Measurements from ENCODE around the gene TRIO.
A peak's percentile ranks its signal among the peaks of the same experiment; 100 is the strongest.

The TRIO gene

GRCh38 chr5:14167211-14167845 lies 24.2 kb downstream of the TRIO start:
- peak; percentile 51 for DNase-seq (ENCODE audit: low spot score)

DNA sequence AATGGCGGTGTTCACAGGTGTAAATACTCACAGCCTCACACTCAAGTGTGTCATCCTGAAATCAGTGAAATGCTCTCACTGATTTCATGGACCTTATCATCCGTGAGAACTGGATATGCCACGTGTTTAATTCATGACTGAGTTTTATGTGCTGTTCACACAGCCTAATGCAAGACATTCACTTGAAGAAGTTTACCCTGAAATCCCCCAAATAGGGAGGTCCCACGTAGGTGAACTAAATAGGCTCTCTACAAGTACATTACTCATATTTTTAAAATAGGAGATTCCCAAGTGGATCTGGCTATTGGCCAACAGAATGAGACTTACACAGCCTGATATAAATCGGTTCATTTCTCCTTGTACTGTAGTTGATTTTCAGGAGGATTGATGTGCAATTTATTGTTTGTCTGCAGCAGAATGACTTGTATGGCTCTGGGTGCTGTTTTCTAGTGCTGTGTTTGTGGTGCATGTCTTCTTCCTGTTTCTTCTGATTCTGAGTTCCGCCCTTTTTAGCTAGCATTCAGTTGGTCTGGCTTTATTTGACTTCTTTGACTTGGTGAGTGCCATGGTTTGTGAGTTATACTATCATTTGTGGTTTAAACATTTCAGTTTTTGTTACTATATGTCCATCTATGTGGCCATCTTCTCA lies 25.1 kb downstream of the TRIO start:
- peak; percentile 80 for DNase-seq (ENCODE audit: low spot score)

DNA sequence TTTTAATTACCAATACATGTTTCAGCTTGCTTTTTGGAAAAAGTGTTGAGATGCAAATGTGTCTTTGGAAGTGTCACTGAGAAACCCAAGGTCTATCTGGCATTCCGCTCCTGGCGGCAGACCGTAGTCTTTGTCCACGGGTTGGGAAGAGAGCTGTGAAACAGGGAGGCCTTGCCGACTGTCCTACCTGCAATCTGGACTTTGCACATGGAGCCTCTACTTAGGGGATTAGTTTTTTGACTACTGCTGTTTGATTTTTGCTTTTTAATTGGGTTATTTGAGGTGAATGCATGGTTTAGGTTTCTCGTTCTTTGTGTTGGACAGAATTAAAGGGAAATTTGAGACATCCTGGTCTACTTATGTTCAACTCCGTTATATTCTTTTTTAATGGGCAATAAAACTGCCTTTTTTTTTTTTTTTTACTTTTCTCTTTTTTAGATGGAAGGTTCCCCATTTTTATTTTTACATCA lies 25.7 kb downstream of the TRIO start:
- DNase-seq (ENCODE audit: low spot score), result no peak

- DNase-seq (ENCODE audit: low spot score), result no peak
Observed at GRCh38 chr5:14171046-14171445, 27.9 kb downstream of the TRIO start.

DNA sequence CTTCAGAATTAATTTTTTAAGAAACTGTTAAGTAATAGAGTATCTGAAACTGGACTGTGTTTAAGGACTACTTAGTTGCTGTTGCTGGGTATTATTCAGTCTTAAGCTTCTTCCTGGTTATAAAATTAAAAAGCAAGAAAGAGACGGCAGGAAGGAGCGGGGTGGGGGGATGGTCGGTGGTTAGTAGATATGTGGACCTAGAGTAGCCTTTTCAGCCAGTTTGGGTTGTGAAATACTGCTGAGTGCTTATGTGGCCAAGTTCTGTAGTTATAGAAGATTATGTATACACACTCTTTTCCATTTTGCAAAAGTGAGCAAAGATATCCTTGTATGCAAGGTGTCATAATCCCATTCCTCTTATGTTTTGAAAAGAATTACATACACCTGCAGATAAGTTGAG lies 28.5 kb downstream of the TRIO start:
- DNase-seq (ENCODE audit: low spot score), result peak; percentile 52

DNA sequence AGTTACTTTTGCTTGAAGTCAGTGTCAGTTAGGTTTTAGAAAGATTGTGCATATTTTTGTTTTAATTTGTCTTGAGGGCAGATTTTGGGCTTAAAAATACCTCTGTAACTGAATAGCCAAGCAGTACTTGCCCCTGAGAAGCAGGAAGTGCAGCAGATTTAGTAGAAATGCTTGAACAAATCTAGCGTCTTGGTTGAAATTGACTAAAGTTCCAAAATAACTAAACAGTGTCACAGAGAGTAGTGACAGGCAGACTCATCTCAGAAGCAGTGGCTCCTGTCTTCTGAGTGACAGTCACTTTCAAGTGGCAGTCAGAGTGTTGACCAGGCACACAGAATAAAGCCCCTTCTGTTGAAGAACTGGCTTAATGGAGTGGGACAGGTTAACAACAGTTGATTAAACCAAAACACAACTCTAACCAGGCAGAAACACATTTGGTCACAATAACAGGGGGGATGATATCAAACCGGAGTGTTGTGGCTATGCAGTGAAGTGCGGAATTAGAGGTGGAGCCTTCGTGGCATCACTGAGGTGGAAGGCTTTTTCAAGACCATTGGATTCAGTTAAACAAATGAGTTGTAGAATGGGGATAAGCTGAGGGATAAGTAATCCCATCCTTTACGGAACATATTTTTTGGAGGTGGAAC lies 29.1 kb downstream of the TRIO start:
- peak; percentile 66 for DNase-seq (ENCODE audit: low spot score)

DNA sequence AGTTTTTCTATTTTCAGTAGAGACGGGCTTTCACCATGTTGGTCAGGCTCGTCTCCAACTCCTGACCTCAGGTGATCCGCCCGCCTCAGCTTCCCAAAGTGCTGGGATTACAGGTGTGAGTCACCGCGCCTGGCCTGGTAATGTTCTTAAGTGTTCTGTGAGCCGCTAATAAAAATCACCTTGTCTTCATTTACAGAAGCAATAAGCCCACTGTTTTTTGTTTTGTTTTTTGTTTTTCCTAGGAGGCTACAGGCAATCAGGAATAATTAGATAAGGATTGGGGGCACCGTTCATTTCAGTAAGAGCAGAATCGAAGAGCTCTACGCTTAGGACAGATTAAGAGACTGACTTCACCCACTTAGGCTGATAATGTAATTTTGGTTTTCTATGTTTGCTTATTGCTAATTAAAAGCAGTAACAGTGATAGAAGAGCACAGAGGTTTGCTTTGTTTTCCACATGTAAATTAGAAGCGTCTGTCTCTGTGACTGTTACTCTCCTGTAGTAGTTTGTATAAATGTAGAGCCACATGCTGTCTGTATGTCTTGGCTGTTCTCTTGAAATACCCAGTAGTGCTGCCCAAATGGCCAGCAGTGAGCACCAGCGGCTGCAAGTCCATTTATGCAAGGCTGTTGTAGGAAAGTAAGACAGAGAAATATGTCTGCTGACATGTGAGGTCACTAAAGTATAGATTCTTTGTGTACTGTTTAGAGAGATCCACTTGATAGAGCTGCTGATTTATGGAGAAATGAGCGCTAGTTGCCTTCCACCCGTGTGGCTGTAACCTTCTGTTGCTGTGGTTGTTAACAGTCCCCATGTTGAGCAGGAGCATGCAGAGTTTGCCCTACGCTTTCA lies 30.5 kb downstream of the TRIO start:
- no peak for DNase-seq (ENCODE audit: low spot score)

DNA sequence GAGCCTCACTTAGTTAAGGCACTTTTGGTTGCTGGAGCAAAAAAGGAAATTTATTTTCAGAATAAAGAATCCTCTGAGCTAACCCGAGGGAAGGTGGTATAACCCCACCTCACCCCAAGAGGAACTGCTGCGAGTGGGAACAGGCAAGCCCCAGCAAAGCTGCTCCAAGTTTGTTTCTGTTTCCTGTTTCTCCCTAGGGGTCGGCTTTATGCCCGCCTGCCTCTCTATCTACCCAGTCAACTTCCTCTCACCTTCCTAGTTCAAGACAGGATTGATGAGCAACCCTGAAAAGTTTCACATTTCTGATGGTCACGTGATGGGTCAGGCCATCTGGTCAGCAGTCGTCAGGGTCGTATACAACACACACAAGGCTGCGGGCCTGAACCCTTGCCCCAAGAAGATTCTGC lies 31.1 kb downstream of the TRIO start:
- peak; percentile 64 for DNase-seq (ENCODE audit: low spot score)

DNA sequence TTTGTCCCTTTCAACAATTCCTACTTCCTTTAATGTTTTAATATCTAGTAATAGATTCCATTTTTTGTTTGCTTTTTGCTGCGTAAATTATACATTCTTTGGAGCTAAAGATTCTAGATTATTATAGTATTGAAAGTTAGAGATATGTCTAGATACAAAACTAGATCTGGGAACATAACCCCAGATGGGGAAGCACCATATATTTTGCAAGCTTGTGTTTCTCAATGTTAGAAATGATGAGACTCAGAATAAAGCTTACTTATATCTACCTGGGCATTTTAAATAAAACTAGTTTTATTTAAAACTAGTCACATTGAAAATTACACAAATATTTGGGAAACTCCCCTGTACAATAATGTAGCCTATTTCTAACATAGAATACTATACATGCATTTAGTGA lies 32.2 kb downstream of the TRIO start:
- no peak for DNase-seq (ENCODE audit: low spot score)

- no peak for DNase-seq (ENCODE audit: low spot score)
Observed at GRCh38 chr5:14176888-14177287, 33.7 kb downstream of the TRIO start.

- DNase-seq (ENCODE audit: low spot score), result no peak
Observed at GRCh38 chr5:14177634-14178033, 34.5 kb downstream of the TRIO start.

DNA sequence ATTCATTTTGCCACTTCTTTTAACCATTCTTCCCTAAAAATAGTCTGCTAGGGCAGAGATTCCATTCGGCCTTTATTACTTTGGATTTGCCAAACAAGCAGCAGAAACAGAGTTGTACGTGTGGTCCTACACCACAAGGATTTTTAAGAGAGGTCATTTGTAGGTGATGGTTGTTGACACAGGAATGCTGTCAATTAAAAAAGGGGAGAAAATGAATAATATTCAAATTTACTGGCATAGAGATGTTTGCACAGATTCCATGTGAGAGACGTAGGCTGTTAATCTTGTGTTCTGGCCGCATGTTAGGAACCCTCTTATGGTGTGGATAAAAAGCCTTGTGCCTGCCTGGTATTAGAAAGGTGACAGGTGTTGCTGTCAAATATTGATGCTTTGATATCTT lies 34.9 kb downstream of the TRIO start:
- no peak for DNase-seq (ENCODE audit: low spot score)

- no peak for DNase-seq (ENCODE audit: low spot score)
Observed at GRCh38 chr5:14178671-14179211, 35.6 kb downstream of the TRIO start.

GRCh38 chr5:14179446-14179845 lies 36.3 kb downstream of the TRIO start:
- no peak for DNase-seq (ENCODE audit: low spot score)

GRCh38 chr5:14180437-14180836 lies 37.3 kb downstream of the TRIO start:
- DNase-seq (ENCODE audit: low spot score), result no peak

- DNase-seq (ENCODE audit: low spot score), result no peak
Observed at GRCh38 chr5:14181299-14181968, 38.3 kb downstream of the TRIO start.

DNA sequence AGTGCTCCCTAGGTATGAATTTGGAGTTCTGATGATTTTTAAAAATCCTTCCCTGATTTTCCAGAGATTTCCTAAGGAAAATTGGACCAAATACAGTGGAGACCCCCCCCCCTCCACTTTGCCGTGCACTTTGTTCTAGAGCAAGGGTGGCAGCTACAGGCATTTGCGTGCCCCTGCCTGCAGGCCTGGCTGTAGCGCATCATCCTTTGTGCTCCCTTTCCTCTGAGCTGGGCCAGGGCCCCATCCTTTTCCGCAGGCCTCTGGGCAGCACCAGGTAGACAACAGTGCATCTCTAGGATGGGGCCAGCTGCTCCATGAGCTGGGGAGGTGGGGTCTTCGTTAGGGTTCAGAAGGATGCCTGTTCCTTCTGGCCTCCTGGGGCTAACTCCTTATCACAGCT lies 39.6 kb downstream of the TRIO start:
- DNase-seq (ENCODE audit: low spot score), result no peak

DNA sequence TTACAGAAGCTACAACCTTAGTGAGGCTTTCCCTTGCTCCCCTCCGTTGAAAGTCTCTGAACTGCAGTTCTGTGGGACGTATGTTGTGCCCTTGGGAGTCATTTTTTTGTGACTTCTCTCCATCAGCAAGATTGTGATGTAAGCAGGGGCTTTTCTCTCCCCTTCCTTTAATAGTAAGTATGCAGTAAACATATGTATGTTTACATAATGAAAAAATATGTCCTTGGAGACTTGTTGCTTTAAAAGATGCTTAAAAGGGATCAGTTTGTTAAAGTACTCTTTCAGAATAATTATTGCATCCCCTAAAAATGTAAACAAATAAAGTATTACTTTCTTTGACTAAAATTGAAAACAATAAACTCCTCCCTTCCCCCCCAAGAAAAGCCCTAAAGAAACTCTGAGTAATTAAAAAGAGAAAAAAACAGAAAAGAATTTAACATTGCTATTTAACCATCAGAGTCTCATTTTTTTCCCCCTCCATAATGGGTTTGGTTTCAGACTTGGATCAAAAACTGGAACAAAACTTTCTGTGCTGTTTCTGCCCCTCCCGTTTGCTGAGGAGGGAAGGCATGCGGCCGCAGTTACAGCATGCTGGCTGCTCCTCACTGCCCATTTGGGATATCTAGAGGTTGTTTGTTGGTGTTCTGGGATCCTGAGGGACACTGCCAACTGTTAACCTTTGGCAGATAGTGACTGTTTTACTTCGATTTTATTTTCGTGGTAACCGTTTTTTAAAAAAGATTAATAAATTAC lies 40.2 kb downstream of the TRIO start:
- DNase-seq (ENCODE audit: low spot score), result no peak

DNA sequence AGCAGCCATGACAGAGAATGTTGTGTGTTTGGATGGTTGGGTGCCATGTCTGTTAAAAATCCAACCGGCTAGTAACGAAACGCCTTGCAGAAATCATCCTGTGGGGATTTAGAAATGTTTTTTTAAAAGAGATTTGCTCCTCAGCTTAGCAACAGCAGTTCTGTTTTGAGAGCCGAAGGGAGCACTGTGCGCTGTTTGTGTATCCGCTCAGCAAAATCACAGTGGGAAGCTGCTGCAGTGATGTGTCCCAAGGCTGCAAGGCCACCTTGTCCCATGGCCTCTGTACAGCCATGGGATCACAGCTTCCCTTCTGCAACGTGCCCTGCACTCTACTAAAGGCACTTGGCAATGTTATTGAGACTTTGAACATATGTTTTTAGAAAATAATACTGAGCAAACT lies 40.9 kb downstream of the TRIO start:
- DNase-seq (ENCODE audit: low spot score), result no peak

- DNase-seq (ENCODE audit: low spot score), result no peak
Observed at GRCh38 chr5:14184725-14185124, 41.6 kb downstream of the TRIO start.

Measured in NAMALWA (cell line).